HG02623 (cell line): ENCODE measurements around the gene EGFL7.
"Not testable (repeated sequence)": the region's sequence is repeated elsewhere in the genome, so short reads cannot be mapped to it uniquely, and the experiment has no call there.

ENCODE experiments used
- ATAC-seq: cut with Tn5 transposase; IDR thresholded peaks from one replicate; pipeline ENCODE4 v1.9.1; 2021; ENCODE audit warnings: moderate library complexity; ENCODE audit not compliant: unreplicated experiment

Gene EGFL7

DNA sequence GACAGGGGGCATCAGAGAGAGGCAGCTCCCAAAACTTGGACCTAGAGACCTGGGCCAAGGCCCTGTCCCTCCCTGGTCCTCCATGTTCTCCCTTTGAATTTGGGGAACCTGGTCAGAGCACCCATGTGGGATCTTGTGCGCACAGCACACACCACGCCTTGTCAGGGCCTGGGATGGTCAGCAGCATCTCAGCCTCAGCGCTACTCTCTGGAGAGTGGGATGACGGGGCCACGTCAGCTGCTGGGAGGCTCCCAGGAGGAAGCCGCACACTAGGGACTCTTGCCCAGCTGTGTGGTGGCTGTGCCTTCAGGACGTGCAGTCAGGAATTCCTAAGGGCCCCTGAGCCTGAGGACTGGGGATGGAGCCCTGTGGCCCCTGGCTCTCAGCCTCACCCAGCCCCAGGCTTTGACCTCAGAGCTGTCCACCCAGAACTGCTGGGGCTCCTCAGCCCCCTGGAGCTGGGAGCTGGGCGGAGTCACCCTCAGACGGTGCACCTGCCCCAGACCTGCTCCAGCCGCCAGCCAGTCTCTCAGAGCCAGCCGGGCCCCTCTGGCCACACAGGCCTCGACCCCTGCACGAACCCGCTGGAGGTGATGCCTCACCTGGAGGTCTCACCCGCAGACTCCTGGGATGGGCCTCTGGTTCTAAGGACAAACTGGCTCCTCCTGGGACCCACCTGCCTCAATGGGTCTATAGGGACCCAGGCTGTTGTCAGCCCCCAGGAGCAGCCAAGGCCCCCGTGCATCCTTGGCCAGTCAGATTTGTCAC, 38.3 kb upstream of the EGFL7 start:
- no peak for ATAC-seq

DNA sequence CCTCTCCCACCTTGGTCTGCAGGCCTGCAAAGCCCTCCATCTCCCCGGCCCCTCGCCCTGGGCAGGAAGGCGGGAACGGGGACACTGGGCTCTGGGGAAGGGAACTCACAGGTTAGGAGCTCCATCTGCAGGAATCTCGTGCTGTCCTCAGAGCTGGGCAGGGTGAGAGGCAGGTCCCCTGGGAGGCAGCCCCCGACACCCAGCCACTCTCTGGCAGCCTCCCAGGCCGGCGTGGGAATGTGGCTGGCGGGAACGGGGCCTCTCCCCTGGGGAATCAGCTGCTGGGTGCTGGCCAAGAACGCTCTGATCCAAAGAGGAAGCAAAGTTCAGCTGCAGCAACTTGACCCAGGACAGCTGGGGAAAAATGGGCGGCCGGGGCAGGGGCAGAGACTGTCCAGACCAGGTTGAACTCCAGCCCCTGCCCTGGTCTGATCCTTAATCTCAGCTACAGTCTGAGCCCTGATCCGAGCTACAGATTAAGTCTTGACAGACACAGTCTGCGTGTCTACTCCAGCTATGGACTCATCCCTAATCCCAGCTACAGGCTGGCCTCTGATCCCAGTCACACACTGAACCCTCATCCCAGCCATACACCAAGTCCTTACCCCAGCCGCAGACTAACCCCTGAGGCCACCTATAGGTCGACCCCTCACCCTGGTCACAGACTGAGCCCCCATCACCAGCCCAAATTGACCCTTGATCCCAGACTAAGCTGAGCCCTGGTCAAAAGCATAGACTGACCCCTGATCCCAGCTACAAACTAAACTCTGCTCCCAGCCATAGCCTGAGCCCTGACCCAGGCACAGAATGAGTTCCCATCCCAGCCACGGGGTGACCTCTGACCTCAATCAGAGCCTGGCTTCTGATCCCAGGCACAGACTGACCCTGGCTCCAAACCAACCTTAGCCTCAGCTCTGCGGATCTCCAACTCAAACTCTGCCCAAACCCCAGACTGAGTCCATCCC, 37.3 kb upstream of the EGFL7 start:
- no peak for ATAC-seq

DNA sequence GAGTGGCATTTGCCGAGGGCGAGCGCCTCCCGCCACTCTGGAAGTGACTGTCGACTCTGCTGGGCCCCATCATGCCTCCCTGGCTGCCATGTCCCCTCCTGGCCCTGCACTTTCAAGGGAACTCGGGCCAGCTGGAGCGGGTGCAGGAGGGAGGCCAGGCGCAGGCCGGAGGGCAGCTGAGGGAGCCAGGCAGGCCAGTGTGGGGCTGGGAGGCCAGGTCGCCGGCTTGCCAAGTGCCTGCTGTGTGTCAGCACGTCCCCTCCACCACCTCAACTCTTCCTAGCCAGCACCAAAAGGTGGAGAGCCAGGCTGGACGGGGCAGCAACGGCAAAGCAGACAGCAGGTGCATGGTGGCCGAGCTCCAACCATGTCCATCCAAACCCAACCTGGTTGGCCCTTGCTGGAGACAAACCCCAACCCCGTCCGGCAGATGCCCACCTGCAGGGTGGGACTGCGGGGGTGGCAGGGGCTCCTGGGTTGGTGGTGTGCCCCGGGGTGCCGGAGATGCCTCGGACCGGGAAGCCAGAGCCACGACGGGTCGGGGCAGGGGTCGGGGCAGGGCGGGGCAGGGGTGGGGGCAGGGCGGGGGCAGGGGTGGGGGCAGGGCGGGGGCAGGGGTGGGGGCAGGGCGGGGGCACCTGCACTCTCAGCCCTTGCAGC, 36.5 kb upstream of the EGFL7 start:
- ATAC-seq, result no peak

DNA sequence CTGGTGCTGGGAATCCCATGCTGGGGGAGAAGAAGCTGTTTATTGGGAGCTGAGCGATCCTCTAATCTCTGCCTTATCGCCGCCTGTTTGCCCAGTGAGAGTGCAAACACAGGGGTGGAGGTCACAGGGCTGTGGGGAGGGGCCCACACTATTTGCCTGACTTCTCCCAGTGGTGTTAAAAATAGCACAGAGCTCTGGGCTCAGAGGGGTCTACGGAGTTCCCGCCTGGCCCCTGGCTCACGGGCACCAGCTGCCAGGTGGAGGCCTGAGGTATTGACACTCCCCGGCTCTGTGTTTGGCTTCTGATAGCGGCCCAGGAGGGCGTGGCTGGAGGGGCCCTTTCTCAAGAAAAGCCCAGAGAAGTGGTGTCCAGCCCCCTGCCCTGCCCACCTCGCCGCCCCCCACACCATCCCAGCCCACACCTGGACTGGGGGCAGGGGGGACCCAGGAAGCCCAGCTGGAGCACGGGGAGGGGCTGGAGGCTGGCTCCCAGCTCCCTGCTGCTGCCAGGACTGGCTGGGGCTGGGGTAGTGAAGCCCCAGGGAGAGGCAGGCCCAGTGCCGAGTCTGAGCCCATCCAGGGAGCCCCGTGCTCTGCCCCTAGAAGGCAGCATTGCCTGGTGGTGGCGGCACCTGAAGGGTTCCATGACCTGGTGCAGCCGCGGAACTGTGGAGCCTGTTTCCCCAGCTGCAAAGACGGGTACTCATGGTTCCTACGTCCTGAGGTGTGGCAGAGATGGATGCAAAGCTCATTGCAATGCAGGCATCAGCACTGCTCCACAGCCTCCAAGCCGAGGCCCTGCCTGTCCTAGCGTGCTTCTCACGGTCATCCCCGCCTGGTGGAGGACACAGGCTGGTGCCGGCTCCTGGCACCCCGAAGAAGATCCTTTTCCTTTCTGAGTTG, 35.7 kb upstream of the EGFL7 start:
- ATAC-seq, result no peak

DNA sequence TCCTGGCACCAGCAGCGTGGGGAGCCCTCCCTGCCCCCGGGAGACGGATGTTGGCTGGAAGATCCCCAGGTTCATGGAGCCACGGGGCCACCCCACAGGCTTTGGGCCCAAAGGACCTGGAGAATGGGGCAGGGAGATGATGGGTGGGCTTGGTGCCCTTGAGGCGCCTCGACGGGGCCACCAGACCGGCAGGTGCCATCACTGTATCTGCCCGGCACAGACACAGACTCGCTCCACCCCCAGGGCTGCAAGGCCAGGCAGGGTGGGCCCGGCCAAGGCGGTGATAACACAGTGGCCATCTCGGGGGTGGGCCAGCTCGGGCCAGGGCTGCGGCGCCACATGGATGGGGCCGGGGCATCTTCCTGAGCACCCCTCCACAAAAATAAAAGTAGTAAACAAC, 35.0 kb upstream of the EGFL7 start:
- ATAC-seq, result no peak

DNA sequence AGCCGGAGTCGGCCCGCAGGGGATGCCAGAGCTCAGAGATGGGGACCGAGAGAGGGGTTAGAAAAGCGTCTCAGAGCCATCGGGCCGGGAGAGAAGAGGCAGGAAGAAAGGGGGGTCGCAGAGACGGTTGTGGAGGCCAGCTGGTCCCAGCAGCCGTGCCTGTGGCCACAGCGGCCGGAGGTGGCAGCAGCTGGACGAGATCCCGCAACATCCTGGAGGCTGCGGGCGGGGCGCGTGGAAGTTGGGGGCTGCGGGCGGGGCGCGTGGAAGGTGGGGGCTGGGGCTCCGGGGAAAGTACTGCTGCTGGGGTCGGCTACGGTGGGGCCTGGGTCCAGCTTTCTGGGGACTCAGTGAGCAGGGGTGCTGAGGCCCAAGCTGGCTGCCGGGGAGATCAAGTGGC, 34.4 kb upstream of the EGFL7 start:
- no peak for ATAC-seq

DNA sequence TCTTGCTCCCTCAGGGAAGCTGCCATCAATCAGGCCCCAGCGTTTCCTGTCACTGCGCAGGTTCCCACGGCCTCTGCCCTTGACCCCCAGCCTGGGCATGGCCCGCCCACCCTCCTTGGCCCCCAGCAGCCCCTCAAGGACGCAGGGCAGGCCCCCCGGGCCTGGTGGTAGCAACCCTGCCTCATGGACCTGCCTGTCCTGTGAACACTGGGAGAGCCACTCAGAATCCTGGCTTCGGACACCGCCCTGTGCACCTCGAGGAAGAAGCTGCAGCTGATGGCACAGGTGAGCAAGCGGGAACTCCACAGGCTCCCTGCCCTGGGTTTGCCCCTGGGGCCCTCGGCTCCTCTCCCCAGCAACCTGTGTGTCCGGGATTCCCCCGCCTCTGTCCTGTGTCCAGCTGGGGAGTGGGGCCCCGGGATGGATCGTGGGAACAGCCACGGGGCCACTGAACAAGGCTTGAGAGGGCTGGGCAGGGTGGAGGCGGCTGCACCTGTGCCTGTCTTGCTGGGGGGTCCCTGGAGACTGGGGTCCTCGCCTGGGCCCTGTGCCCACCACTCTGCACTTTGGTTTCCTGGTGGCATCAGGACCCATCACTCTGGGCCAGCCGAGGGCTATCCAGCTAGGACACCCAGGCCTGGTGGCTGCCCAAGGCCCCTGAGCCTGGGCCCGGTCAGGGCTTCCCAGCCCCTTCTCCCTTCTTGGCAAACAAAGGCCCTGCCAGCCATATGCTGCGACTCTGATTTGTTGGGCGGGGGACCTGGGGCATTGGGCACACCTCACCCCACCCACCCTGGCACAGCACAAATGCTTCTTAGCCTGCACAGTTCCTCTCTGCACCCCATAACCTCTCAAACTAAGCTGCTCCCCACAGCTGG, 33.5 kb upstream of the EGFL7 start:
- no peak for ATAC-seq

DNA sequence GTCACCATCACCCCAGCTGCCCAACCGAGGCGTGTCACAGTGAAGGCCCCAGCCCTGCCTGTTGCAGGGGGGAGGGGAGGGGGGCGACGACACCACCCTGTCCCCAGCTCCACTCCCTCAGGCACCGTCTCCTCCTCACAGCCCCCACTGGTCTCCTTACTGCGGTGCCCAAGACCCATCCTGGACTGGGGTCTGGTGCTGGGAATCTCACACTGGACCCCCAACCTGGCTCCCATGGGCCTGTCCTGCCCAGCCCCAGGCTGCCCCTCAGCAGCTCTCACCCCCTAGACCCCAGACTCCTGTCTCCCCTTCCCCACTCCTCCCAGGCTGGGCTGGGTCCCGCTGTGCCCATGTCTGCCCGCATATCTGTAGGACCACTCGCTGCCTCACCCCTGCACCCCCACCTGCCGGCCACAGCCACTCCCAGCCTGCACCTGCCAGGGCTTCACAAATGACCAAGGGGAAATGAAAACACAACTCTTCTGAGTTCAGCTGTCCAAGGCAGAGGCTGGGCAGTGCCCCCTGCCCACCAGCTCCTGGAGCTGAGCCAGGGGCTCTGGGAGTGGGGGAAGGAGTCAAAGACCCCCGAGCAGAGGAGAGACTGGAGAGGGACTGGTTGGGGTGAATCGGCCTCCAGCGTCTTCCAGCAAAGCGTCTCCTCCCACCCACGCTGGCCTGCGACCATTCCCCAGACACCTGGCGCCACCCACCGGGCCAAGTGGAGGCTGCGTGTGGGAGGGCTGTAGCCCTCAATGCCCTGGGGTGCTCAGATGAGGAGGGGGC, 32.6 kb upstream of the EGFL7 start:
- no peak for ATAC-seq

DNA sequence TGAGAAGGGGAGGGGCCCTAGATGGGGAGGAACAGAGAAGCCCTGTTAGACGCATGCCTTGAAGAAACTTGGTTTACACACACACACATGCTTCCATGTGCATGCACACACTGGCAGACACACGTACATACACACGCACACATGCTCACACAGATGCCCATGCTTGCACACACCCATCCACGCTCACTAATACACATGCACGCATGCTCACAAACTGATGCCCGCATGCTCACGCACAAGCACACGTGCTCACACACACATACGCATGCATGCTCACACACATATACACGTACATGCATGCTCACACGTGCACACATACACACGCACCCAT, 32.1 kb upstream of the EGFL7 start:
- no peak for ATAC-seq

DNA sequence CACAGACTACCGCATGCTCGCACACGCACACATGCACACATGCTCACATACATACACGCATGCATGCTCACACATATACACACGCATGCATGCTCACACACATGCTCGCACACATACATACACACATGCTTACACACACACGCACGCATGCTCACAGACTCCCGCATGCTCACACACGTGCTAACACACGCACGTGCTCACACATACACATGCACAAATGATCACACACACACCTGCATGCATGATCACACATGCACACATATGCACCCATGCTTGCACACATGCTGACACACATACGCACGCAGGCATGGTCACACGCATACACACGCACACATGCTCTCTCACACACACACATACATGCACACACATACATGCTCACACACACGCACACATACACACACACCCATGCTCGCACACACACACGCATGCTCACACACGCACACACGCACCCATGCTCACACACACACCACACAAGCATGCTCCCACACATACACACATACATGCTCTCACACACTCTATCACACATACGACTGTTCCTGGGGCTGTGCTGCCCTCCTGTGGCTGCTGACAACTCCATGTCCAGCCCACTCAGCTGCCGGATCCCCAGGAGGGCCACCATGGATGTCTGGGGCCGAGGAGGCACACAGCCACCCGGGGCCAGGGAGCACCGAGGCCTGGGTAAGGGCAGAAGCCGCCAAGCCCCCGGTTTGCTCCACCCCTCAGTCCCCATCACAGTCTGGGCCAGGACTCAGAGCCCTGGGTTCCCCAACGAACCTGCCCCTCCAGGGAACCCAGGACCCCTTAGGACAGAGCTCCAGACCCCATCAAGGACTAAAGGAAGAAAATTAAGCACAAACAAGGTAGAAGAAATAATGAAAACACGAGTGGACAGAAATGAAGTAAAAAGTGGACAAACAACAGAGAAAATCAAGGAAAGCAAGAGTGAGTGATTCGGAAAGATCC, 31.4 kb upstream of the EGFL7 start:
- no peak for ATAC-seq

DNA sequence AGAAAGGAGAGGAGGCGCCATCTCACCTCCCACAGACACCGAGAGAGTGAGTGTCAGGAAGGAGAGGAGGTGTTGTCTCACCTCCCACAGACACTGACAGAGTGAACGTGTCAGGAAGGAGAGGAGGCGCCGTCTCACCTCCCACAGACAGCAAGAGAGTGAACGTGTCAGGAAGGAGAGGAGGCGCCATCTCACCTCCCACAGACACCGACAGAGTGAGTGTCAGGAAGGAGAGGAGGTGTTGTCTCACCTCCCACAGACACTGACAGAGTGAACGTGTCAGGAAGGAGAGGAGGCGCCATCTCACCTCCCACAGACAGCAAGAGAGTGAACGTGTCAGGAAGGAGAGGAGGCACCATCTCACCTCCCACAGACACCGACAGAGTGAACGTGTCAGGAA, 30.6 kb upstream of the EGFL7 start:
- not testable (repeated sequence) for ATAC-seq

DNA sequence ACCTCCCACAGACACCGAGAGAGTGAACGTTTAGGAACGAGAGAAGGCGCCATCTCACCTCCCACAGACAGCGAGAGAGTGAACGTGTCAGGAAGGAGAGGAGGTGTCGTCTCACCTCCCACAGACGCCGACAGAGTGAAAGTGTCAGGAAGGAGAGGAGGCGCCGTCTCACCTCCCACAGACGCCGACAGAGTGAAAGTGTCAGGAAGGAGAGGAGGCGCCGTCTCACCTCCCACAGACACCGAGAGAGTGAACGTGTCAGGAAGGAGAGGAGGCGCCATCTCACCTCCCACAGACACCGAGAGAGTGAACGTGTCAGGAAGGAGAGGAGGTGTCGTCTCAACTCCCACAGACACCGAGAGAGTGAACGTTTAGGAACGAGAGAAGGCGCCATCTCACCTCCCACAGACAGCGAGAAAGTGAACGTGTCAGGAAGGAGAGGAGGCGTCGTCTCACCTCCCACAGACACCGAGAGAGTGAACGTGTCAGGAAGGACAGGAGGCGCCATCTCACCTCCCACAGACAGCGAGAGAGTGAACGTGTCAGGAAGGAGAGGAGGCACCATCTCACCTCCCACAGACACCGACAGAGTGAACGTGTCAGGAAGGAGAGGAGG, 30.1 kb upstream of the EGFL7 start:
- ATAC-seq, result not testable (repeated sequence)

DNA sequence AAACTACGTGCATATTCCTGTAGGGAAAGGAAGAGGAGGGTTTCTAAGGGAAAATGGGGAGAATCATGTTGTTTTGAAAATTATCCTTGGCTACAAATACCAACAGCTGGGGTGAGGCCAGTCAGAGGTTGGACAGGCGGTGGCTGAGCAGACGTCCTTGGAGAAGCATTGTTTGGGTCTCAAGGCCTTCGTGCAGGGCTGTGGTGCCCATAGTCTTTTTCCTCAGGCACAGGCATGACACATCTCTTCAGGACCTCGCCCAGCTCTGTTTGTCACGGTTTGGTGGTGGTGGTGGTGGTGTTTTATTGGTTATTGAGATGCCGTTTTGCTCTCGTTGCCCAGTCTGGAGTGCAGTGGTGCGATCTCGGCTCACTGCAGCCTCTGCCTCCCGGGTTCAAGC, 27.8 kb upstream of the EGFL7 start:
- ATAC-seq, result no peak

DNA sequence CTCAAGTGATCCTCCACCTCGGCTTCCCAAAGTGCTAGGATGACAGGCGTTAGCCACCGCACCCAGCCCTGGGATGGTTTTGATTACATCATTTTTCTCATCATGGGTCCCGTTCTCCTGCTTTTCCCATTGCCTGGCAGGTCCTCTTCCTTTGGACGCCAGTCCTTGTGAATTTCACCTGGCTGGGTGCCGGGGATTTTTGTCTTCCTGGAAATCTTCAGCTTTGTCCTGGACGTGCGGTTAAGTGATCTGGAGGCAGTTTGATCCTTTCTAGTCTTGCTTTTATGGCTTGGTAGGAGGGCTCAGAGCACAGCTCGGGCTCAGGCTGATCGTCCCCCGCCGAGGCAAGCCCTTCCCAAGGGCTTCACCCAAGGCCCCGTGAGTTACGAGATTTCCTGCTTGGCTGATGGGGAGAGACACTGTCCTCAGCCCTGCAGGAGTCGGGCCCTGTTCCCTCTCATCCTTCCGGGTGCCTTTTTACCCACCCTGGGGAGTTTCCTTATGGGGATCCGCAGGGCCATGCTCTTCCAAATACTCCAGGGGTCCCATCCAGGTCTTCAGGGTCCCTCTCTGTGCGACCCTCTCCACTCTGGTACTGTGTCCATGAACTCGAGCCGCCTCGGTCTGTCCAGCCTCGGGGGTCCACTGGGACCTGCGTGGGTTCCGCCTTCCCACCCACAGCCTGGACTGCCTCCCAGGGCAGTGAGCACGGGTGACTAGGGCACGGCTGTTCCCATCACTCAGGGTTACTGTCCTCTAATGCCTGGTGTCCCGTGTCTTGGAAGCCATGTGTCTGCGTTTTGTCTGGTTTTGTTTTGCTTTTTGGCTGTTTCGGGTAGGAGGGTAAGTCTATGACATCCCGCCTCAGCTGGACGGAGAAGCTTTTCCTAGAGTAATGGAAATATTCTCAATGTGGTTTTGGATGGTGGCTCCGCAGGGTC, 22.3 kb upstream of the EGFL7 start:
- no peak for ATAC-seq

DNA sequence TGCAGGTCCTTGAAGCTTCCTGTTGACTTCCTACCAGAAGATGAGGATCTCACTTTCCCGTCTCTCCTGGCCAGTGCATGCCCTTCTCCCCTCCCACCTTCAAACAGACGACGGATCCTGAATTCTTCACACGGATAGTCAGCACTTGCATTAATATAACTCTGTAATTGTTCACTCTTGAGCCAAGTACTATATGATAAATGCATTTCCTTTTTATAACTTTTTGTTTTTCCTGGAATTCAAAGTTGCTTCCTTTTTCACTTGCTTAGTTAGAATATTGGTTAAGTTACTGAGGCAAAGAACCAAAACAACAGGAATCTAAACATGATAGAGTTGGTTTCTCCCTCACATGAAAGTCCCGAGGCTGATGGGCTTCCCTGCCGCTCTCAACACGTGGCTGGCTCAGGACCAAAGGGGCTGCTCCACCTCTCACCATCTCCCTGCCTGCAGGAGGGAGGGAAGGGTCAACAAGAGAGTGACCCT, 20.2 kb upstream of the EGFL7 start:
- no peak for ATAC-seq
